ENCODE measurements around the gene RAB19.

The RAB19 gene

GRCh38 chr7:140446467-140446866, 42.6 kb downstream of the RAB19 start:
- Histone ChIP-seq H3K4me3 (replicated peaks; ENCODE audit: insufficient read depth, low read length) (no peak overlapping the region), H3K27me3 (ENCODE audit: insufficient read depth, poor library complexity, severe bottlenecking) (no peaks in the 10 kb centered on the region), H3K27ac (replicated peaks) (no peak overlapping the region)
- DNase-seq (ENCODE audit: low read depth in 1 of 2, low spot score in 1 of 2), result no peak
- TF ChIP-seq CTCF (IDR thresholded peaks at IDR 0.05; ENCODE audit: insufficient read depth, low read length) (no peak), GABPA (IDR thresholded peaks at IDR 0.05; ENCODE audit: low read depth) (no peak), POLR2AphosphoS5 (IDR thresholded peaks at IDR 0.05; ENCODE audit: low read depth) (no peak), SPI1 (IDR thresholded peaks at IDR 0.05; ENCODE audit: borderline replicate concordance, low read depth) (no peak), REST (IDR thresholded peaks at IDR 0.05; ENCODE audit: insufficient replicate concordance, low read depth) (no peak)

GRCh38 chr7:140447841-140448240, 44.0 kb downstream of the RAB19 start:
- peak in 1 of 2 experiments; percentile 4 for DNase-seq (ENCODE audit: low read depth in 1 of 2, low spot score in 1 of 2)
- H3K27ac ChIP-seq (replicated peaks), result no peak overlapping the region
- H3K27me3 ChIP-seq (ENCODE audit: insufficient read depth, poor library complexity, severe bottlenecking), result no peaks in the 10 kb centered on the region
- H3K4me3 ChIP-seq (replicated peaks; ENCODE audit: insufficient read depth, low read length), result no peak overlapping the region
- TF ChIP-seq REST (IDR thresholded peaks at IDR 0.05; ENCODE audit: insufficient replicate concordance, low read depth) (no peak), GABPA (IDR thresholded peaks at IDR 0.05; ENCODE audit: low read depth) (no peak), SPI1 (IDR thresholded peaks at IDR 0.05; ENCODE audit: borderline replicate concordance, low read depth) (0 out of 2 replicates have a peak, but pooled peaks have one; percentile 0)

GRCh38 chr7:140448781-140449480, 45.1 kb downstream of the RAB19 start:
- no peak for DNase-seq (ENCODE audit: low read depth in 1 of 2, low spot score in 1 of 2)
- H3K27me3 ChIP-seq (ENCODE audit: insufficient read depth, poor library complexity, severe bottlenecking), result no peaks in the 10 kb centered on the region
- TF ChIP-seq CTCF (IDR thresholded peaks at IDR 0.05; ENCODE audit: insufficient read depth, low read length) (no peak), SPI1 (IDR thresholded peaks at IDR 0.05; ENCODE audit: borderline replicate concordance, low read depth) (no peak), REST (IDR thresholded peaks at IDR 0.05; ENCODE audit: insufficient replicate concordance, low read depth) (no peak), GABPA (IDR thresholded peaks at IDR 0.05; ENCODE audit: low read depth) (no peak), POLR2AphosphoS5 (IDR thresholded peaks at IDR 0.05; ENCODE audit: low read depth) (no peak)
- H3K4me3 ChIP-seq (replicated peaks; ENCODE audit: insufficient read depth, low read length), result no peak overlapping the region
- no peak overlapping the region for H3K27ac ChIP-seq (replicated peaks)

Data from HL-60 (cell line).